ENCODE measurements around the gene NTHL1. TPM values are rescaled to one million over a fixed set of nuclear protein-coding genes. Genes with fewer than 3 reads are reported as not detected.
A peak's percentile ranks its signal among the peaks of the same experiment; 100 is the strongest.

The NTHL1 gene
- total RNA-seq, 1 experiment from 2014 or later = 29.0 TPM

DNA sequence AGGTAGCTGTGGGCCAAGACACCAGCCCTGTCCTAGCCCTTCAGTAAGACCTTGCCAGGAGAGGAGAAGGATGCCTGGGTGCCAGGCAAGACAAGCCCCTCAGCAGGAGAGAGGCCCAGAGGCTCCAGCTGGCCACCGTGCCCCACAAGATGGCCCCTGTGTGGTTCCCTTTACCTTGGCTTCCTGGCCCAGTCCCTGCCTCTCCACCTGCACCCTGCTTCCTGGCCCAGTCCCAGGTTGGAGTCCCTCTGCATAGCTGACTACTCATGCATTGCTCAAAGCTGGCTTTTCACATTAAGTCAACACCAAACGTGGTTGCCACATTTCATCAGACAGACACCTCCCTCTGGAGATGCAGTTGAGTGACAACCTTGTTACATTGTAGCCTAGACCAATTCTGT is 53.9 kb downstream of the NTHL1 start:
- DNase-seq (ENCODE audit: low read depth) = no peak

DNA sequence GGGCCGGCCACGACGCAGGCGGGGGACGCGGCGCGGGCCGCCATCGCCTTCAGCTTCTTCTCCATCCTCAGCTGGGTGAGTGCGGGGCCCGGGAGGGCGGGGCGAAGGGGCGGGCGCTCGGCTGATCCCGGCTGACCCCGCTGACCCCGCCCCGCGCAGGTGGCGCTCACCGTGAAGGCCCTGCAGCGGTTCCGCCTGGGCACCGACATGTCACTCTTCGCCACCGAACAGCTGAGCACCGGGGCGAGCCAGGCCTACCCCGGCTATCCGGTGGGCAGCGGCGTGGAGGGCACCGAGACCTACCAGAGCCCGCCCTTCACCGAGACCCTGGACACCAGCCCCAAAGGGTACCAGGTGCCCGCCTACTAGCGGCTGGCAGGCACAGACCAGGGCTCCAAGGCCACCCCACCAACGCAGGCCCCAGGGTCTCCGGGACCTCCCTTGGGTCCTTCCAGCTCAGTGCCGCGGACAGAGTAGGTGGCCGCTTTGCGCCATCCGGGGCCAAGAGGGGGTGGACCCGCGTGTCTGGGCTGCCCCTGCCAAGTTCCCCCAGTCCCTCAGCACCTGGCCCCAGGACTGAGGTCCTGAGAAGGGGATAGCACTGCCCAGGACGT is 54.8 kb downstream of the NTHL1 start:
- DNase-seq (ENCODE audit: low read depth) = no peak

DNA sequence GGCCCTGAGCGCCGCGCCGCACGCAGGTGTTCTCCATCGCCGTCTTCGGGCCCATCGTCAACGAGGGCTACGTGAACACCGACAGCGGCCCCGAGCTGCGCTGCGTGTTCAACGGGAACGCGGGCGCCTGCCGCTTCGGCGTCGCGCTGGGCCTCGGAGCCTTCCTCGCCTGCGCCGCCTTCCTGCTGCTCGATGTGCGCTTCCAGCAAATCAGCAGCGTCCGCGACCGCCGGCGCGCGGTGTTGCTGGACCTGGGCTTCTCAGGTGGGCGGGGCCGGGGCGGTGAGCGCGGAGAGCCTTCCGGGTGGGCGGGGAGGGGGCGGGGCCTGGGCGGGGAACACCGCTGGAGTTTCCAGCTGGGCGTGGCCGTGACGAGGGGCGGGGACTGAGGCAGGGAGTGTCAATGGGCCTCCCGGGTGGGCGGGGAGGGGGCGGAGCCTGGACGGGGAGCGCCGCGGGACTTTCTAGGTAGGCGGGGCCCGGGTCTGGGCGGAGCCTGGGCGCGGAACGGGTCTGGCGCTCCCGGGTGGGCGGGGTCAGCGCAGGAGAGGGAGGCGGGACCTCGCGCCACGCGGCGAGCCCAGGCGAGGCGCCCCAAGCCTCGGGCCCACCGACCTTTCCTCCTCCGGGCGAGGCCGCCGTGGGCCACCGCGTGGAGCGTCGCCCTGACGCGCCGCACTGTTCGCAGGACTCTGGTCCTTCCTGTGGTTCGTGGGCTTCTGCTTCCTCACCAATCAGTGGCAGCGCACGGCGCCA is 55.5 kb downstream of the NTHL1 start:
- peak; percentile 73 for DNase-seq (ENCODE audit: low read depth)

DNA sequence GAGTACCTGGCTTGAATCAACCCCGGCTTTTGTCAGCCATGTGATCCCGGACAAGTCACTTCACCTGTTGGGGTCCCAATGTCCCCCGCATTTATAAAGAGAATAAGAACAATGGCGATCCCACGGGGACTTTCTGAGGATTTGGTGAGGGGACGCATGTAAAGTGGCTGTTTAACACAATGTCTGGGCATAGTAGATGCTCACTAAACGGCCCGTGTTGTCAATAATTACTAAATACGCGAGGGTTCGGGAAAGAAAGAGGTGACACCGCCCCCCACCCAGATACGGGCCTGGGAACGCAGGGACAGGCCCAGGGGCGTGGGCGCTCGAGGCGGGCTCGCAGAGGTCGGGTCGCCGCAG is 56.1 kb downstream of the NTHL1 start:
- DNase-seq (ENCODE audit: low read depth) = no peak

DNA sequence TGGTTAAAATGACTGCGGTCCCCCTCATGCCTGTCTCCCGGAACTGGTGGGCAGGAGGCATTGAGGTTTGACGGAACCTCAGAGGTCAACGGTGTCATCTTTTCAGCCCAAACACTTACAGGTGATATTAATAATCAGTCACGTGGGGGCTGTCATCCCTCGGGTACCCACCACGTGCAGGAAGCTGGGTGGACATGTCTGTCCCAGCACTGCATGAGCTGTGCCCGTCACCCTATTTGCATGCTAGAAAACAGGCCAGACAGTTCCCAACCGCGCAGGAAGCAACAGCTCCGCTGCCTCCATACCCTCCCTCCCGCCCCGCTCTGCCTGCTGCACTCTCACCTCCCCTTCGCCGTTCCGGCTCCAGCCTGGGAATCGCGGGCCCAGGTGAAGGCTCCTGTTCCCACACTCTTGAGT is 56.5 kb downstream of the NTHL1 start:
- DNase-seq (ENCODE audit: low read depth) = no peak

DNA sequence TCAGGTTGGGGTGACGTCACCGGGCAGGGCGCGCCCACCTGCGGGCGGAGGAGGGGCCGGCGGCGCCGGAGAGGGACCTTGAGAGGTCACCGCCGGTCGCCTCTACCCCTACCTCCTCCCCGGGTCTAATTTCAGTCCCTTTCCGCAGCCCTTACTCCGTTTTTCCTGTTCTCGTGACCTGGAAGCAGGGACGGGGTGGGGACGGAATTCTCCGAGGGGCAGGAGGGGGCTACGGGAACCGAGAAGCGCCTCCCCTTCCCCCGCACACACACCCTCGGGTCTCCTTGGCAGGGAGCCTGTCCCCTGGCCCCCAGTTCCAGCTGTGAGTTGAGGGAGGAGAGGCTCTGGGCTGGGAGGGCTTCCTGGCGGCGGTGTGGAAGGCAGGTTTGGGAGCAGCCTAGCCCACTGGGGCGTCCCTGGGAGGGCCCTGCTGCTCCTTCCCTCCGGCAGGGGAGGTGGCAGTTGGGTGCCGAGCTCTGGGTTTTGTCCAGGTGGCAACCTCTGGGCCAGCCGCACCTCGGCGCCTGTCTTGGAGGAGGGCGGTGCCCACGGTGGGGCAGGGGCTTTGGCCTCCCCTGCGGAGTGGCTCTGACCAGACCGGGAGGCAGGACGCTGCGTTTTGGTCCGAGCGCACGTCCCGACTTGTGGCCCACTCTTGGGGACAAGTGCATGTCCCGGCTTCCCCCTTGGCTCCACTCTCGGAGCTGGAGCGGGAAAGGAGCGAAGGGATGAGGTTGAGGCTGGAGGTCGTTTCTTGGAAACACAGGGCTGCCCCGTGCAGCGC is 57.1 kb downstream of the NTHL1 start:
- DNase-seq (ENCODE audit: low read depth) = no peak

DNA sequence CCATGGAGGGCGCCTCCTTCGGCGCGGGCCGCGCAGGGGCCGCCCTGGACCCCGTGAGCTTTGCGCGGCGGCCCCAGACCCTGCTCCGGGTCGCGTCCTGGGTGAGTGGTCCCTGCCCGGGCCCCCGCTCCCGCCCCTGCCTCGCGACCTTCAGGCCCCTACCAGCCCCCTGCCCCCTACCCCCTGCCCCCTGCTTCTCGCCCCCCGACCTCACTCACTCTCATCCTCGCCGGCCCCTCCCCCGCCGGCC is 57.6 kb downstream of the NTHL1 start:
- DNase-seq (ENCODE audit: low read depth) = no peak

Other genes with a start within 250 kb of the NTHL1 start
- gene HAGH, start 221.0 kb downstream of the NTHL1 start, total RNA-seq (2014; rRNA removed) = 35.4 and 45.2 TPM in 2 replicates
- 58.8 and 64.9 TPM in 2 replicates for gene FAHD1, start 220.6 kb downstream of the NTHL1 start, total RNA-seq (2014; rRNA removed)
- not detected in 2 replicates for gene MEIOB, start 175.7 kb downstream of the NTHL1 start, total RNA-seq (2014; rRNA removed)
- not detected in 2 replicates for gene HS3ST6, start 129.4 kb downstream of the NTHL1 start, total RNA-seq (2014; rRNA removed)
- gene MSRB1, start 104.6 kb downstream of the NTHL1 start, total RNA-seq (2014; rRNA removed) = 14.2 and 14.4 TPM in 2 replicates
- gene RPL3L, start 93.1 kb downstream of the NTHL1 start, total RNA-seq (2014; rRNA removed) = not detected in 2 replicates
- 244 and 288 TPM in 2 replicates for gene NDUFB10, start 88.3 kb downstream of the NTHL1 start, total RNA-seq (2014; rRNA removed)
- gene RPS2, start 83.0 kb downstream of the NTHL1 start, total RNA-seq (2014; rRNA removed) = 2,551 and 2,646 TPM in 2 replicates
- gene RNF151, start 81.0 kb downstream of the NTHL1 start, total RNA-seq (2014; rRNA removed) = not detected in 2 replicates
- 52.1 and 85.4 TPM in 2 replicates for gene TBL3, start 75.8 kb downstream of the NTHL1 start, total RNA-seq (2014; rRNA removed)
- 0.23 and 1.3 TPM in 2 replicates for gene NOXO1, start 66.4 kb downstream of the NTHL1 start, total RNA-seq (2014; rRNA removed)
- gene GFER, start 63.6 kb downstream of the NTHL1 start, total RNA-seq (2014; rRNA removed) = 26.0 and 30.5 TPM in 2 replicates
- gene SYNGR3, start 57.9 kb downstream of the NTHL1 start, total RNA-seq (2014; rRNA removed) = 1.1 and 1.6 TPM in 2 replicates
- 37.2 and 47.5 TPM in 2 replicates for gene ZNF598, start 38.0 kb downstream of the NTHL1 start, total RNA-seq (2014; rRNA removed)
- gene NPW, start 28.0 kb downstream of the NTHL1 start, total RNA-seq (2014; rRNA removed) = 1.3 TPM in 2 replicates
- gene NHERF2, start 20.9 kb downstream of the NTHL1 start, total RNA-seq (2014; rRNA removed) = 5.5 and 7.3 TPM in 2 replicates
- gene TSC2, start 151 bp upstream of the NTHL1 start, total RNA-seq (2014; rRNA removed) = 49.8 and 52.2 TPM in 2 replicates
- gene PKD1, start 88.1 kb upstream of the NTHL1 start, total RNA-seq (2014; rRNA removed) = 83.5 and 99.2 TPM in 2 replicates
- gene RAB26, start 100.8 kb upstream of the NTHL1 start, total RNA-seq (2014; rRNA removed) = 1.6 and 2.0 TPM in 2 replicates
- 125 and 134 TPM in 2 replicates for gene TRAF7, start 107.9 kb upstream of the NTHL1 start, total RNA-seq (2014; rRNA removed)
- 0.06 and 0.29 TPM in 2 replicates for gene CASKIN1, start 148.8 kb upstream of the NTHL1 start, total RNA-seq (2014; rRNA removed)
- 27.3 and 38.1 TPM in 2 replicates for gene MLST8, start 157.6 kb upstream of the NTHL1 start, total RNA-seq (2014; rRNA removed)
- 4.4 and 6.2 TPM in 2 replicates for gene BRICD5, start 163.0 kb upstream of the NTHL1 start, total RNA-seq (2014; rRNA removed)
- gene PGP, start 167.0 kb upstream of the NTHL1 start, total RNA-seq (2014; rRNA removed) = 34.9 and 36.9 TPM in 2 replicates
- 33.5 and 34.0 TPM in 2 replicates for gene E4F1, start 175.8 kb upstream of the NTHL1 start, total RNA-seq (2014; rRNA removed)
- 1.4 and 2.2 TPM in 2 replicates for gene DNASE1L2, start 188.6 kb upstream of the NTHL1 start, total RNA-seq (2014; rRNA removed)
- gene ECI1, start 203.8 kb upstream of the NTHL1 start, total RNA-seq (2014; rRNA removed) = 30.9 and 44.5 TPM in 2 replicates
- gene RNPS1, start 220.3 kb upstream of the NTHL1 start, total RNA-seq (2014; rRNA removed) = 175 and 178 TPM in 2 replicates